NCI-H128 (cell line): ENCODE data around the gene PGM5.
"Not testable (repeated sequence)": the region's sequence is repeated elsewhere in the genome, so short reads cannot be mapped to it uniquely, and the experiment has no call there.

ENCODE experiments used
- DNase-seq: peaks from one replicate; lab custom pipeline; 2025; ENCODE audit not compliant: unreplicated experiment; lab: John Stamatoyannopoulos, UW

The PGM5 gene

DNA sequence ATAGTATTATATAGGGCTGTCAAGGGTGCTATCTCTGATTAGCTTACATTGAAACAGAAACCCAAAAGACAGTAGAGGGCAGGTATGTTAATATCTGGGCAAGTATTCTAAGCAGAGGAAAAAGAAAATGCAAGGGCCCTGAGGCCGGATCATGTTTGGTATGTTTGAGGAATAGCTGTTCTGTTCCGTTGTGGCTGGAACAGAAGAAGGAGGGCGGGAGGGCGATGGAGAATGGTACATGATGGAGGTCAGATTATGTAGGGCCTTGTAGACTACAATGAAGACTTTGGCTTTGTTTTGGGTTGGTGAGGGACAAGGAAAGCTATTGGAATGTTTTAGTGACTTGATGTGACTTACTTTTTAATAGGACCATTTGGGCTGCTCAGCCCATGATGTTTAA lies 19.4 kb downstream of the PGM5 start:
- not testable (repeated sequence) for DNase-seq

- DNase-seq, result not testable (repeated sequence)
Observed at GRCh38 chr9:68377723-68378122, 21.3 kb downstream of the PGM5 start.

GRCh38 chr9:68383894-68384293 lies 27.5 kb downstream of the PGM5 start:
- DNase-seq, result not testable (repeated sequence)

DNA sequence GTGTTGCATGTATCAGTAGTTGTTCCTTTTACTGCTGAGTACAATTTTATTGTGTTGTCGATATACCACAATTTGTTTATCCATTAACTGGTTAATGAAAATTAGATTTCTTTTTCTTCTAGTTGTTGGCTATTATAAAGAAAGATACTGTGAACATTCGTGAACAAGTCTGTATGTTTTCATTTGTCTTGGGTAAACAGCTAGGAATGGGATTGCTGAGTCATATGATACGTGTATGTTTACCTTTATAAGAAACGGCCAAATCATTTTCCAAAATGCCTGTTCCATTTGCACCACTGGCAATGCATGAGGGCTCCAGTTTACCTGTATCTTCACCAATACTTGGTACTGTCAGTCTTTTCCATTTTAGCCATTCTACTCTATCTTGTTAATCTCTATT lies 33.1 kb downstream of the PGM5 start:
- not testable (repeated sequence) for DNase-seq

DNA sequence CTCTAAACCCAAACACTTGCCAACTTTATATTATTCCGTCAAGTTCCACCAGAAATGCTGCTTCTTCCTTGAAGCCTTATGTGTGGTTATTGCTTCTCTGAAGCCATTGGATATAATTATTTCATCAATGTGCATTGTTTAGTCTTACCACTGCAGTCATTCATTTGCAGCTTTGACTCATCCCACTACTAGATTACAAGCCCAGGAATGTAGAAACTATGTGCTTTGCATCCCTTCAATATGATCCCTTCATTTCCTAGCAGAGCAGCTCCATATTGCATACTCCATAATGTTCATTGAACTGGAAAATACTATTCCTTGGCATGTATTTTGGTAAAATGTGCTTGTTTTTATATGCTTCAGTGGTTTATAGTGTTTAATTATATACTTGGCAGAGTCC lies 34.3 kb downstream of the PGM5 start:
- DNase-seq, result not testable (repeated sequence)

GRCh38 chr9:68396411-68397094 lies 40.1 kb downstream of the PGM5 start:
- DNase-seq, result not testable (repeated sequence)

DNA sequence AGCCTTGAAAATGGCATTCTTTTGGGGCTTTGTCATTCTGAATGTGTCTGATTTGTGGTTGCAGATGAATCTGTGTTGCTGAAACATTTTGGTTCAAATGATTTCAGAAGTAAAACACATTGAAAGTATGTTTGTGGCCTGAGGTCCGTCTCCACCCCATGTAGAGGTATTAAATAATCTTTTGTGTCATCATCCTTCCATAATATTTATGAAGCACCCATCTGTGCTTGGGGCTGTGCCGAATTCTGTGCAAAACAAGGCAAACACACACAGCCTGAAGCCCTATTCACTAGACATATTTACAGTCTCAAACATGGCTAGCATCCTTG lies 40.6 kb downstream of the PGM5 start:
- not testable (repeated sequence) for DNase-seq

DNA sequence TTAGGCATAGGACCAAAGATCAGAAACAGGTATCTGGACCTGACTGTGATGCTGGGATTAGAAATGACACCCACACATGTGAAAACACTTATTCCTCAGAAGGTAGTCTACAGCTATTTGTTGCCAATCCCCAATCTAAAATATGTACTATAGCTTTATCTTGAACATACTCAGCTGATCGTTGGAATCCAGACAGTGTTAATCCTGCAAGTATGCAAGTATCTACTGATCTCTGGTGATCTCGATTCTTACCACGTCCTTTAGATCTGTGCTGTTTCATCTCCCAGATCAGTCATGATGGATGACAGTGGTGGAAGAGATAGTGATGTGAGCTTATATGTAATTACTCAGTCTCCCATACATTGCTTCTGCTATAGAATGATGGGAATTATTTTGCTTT lies 41.4 kb downstream of the PGM5 start:
- DNase-seq, result not testable (repeated sequence)

GRCh38 chr9:68398324-68398723 lies 41.9 kb downstream of the PGM5 start:
- DNase-seq, result not testable (repeated sequence)

GRCh38 chr9:68404421-68405185 lies 48.2 kb downstream of the PGM5 start:
- not testable (repeated sequence) for DNase-seq

GRCh38 chr9:68411865-68412264 lies 55.5 kb downstream of the PGM5 start:
- DNase-seq, result not testable (repeated sequence)

GRCh38 chr9:68412754-68413153 lies 56.3 kb downstream of the PGM5 start:
- DNase-seq, result not testable (repeated sequence)

GRCh38 chr9:68415065-68415464 lies 58.7 kb downstream of the PGM5 start:
- not testable (repeated sequence) for DNase-seq

- DNase-seq, result no peak
Observed at GRCh38 chr9:68416936-68417564, 60.6 kb downstream of the PGM5 start.

DNA sequence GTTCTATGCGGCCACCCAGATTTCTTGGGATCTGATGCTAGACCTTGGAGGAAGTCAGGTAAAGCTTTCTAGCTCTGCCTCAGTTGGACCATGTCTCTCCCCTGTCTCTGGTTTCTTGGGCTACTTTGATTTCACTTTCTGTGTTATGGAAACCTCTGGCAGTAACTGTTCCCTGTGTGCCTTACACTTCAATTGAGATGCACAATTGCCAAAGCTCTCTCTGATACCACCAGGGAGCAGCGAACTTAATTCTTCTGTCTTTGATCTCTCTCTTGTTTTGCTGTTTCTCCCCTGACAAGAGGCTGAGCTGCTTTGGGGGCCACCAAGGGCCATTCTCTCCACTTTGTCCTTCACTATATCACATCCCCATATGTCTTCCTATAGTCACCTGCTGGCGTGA lies 61.4 kb downstream of the PGM5 start:
- no peak for DNase-seq

GRCh38 chr9:68418259-68418845 lies 61.9 kb downstream of the PGM5 start:
- DNase-seq, result no peak

- DNase-seq, result no peak
Observed at GRCh38 chr9:68419901-68420300, 63.5 kb downstream of the PGM5 start.

DNA sequence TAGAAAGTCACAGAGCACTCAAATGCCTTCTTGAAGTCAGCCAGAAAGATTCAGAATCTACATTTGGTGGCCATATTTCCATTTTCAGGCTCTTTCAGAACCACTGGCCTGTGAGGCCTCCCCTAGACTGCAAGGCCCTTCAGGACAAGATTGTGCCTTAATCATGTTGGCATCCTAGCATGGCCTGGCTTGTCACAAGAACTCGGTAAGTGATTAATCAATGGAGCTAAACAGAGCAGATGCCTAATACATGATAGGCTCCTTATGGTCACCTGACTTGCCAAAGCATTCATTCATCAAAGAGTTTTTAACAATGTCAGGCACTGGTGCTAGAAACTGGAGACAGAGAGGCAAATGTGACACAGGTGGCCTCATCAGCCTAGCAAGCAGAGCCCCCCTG lies 70.3 kb downstream of the PGM5 start:
- no peak for DNase-seq

DNA sequence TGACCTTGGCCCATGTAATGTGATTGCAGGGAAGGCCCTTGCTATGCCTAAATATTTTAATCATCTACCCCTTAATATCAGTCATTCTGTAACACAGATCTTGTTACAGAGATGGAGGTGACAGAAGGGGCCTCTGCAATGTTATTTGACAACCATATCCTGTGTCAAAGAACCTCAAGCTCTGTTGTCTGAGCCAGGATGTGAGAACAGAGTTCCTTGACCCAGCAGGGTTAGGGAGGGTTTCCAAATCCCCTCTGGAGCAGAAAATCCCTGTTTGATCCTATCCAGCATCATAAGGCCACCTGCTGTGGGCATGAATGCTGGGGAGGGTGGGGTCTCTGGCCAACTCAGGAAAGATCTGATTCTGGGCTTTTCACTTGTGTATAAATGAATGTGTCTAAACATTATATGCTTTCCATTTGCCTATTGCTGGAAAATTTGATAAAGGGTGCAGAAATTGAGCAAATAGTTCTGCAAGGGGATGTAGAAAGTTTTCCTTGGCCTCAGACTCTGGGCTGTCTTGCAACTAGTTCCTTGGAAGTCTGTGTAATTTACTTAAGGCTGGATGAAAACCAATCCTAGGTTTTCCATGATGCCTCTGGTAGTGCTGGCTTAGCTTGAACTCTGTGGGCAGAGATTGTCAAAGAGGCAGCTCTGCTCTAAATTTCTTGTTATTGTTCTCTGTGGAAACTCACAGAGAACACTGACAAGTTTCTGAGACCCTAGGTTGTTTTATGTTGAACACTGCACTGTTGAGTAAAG lies 71.0 kb downstream of the PGM5 start:
- DNase-seq, result no peak

- no peak for DNase-seq
Observed at GRCh38 chr9:68428481-68428880, 72.1 kb downstream of the PGM5 start.

DNA sequence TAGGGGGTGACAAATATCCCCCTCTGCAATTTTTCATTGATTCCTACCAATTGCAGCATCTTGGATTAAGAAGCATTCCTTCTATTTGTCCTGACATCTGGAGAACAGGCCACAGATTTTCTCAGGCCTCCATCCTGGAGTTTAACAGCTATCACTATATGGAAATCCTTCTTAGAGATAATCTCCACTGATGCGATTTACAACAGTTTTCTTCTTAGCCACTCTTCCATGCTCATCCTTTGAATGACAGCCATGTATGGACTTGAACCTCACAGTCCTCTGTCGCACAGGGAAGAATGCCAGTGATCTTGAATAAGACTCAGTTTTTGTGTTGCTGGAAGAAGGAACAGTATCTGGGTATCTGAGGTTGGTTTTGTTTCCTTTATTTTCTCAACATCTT lies 73.2 kb downstream of the PGM5 start:
- DNase-seq, result no peak
